H1 (cell line): ENCODE data around the gene TEAD4. TPM values are rescaled to one million over a fixed set of nuclear protein-coding genes. Genes with fewer than 3 reads are reported as not detected.

Source experiments
- BCL11A ChIP-seq, 2 experiments: IDR thresholded peaks; one replicate each; pipeline ENCODE4 v1.6.1; 2011; ENCODE audit warnings: low read depth in 2 of 2, low read length in 2 of 2, mild to moderate bottlenecking in 2 of 2
- HDAC2 ChIP-seq, 2 experiments: fragments of 300-600 bp in 1 of 2; sonication (generic) in 1 of 2; IDR thresholded peaks; 2 replicates each; pipeline ENCODE4 v1.6.1; 2011 to 2012; ENCODE audit warnings: low read depth in 2 of 2, low read length in 2 of 2, mild to moderate bottlenecking in 2 of 2, moderate library complexity in 2 of 2, borderline replicate concordance in 1 of 2, inconsistent platforms in 1 of 2
- KDM4A ChIP-seq: IDR thresholded peaks from one replicate; pipeline ENCODE4 v1.7.1; 2012; ENCODE audit warnings: low read depth, mild to moderate bottlenecking, moderate library complexity, low read length, inconsistent platforms; ENCODE audit not compliant: severe bottlenecking
- PHF8 ChIP-seq: fragments of 200-600 bp; sonication (generic); conservative IDR thresholded peaks from 2 replicates; pipeline ENCODE4 v1.7.1; 2012; ENCODE audit warnings: low read depth, mild to moderate bottlenecking, inconsistent platforms, low read length, moderate library complexity
- SP4 ChIP-seq: IDR thresholded peaks from 2 replicates; pipeline ENCODE4 v1.6.1; 2012; ENCODE audit warnings: low read length, inconsistent platforms
- SUZ12 ChIP-seq: fragments of 200-600 bp; sonication (generic); IDR thresholded peaks from 2 replicates; pipeline ENCODE4 v1.6.1; 2012; ENCODE audit warnings: mild to moderate bottlenecking, inconsistent platforms, low read length, moderate library complexity, mixed read lengths
- polyA plus RNA-seq, 7 experiments: library from polyadenylated mRNA; depleted of rRNA in 3 of 7; stranded (reverse) in 5 of 7; unstranded in 2 of 7; fragments of >200 nt in 5 of 7; fragments of 200-250 nt in 2 of 7; gene quantifications; 1 replicate in 5 of 7; 2 replicates in 1 of 7; 4 replicates in 1 of 7; pipeline versions ENCODE4 v1.2.1 to v1.2.3, GENCODE V29; 2011 to 2013; ENCODE audit warnings: missing spikeins in 2 of 7, mixed read lengths in 2 of 7
- total RNA-seq: library from RNA; stranded (reverse); fragmentation: NEBNext Ultra II Directional; extraction: Animal tissue kit (Norgen Biotek cat#: 25700); gene quantifications from 2 replicates; pipeline ENCODE4 v1.2.1, GENCODE V29; 2021
- TF ChIP-seq, protein P1 (sequence below): IDR thresholded peaks from 2 replicates; pipeline ENCODE4 v1.6.1; 2012; ENCODE audit warnings: inconsistent platforms
- TF ChIP-seq, protein P2 (sequence below): IDR thresholded peaks from 2 replicates; pipeline ENCODE4 v1.6.1; 2012; ENCODE audit warnings: inconsistent platforms

Gene TEAD4
- total and polyA plus RNA-seq, 2 of the 8 experiments (the other 6 are each of a cell fraction or from before 2014, with no cell fraction given), result 56.7 to 116 TPM

DNA sequence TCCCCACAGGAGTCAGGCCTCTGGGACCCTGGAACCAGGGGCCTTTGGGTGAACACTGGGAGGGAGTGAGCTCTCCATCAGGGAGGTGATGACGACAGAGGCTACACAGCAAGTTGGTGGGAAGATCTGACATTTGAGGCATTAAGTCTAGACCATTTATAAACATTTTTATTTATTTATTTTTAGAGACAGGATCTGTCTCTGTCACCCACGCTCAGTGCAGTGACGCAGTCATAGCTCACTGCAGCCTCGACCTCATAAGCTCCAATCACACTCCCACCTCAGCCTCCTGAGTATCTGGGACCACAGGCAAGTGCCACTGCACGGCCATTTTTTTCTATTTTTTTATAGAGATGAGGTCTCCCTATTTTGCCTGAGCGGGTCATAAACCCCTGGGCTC lies 53.6 kb downstream of the TEAD4 start (continued):
- TF ChIP-seq SP4 (no peak), PHF8 (no peak), SUZ12 (no peak), HDAC2 (IDR thresholded peaks at IDR 0.05; ENCODE audit: borderline replicate concordance in 1 of 2, low read depth in 2 of 2, low read length in 2 of 2) (no peak), BCL11A (IDR thresholded peaks at IDR 0.05; ENCODE audit: low read depth in 2 of 2, low read length in 2 of 2) (no peak), KDM4A (no peak)
- TF ChIP-seq, protein P1, sequence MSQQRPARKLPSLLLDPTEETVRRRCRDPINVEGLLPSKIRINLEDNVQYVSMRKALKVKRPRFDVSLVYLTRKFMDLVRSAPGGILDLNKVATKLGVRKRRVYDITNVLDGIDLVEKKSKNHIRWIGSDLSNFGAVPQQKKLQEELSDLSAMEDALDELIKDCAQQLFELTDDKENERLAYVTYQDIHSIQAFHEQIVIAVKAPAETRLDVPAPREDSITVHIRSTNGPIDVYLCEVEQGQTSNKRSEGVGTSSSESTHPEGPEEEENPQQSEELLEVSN, result no peak
- TF ChIP-seq, protein P2, sequence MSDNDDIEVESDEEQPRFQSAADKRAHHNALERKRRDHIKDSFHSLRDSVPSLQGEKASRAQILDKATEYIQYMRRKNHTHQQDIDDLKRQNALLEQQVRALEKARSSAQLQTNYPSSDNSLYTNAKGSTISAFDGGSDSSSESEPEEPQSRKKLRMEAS, result no peak
